ENCODE results near the gene CPM.
"Not testable (repeated sequence)": the region's sequence is repeated elsewhere in the genome, so short reads cannot be mapped to it uniquely, and the experiment has no call there.

Gene CPM

GRCh38 chr12:68803948-68804656 lies 128.9 kb downstream of the CPM start:
- no peak for DNase-seq

- DNase-seq = not testable (repeated sequence)
Observed at GRCh38 chr12:68802911-68803651, 129.9 kb downstream of the CPM start.

GRCh38 chr12:68802372-68802745 lies 130.6 kb downstream of the CPM start:
- DNase-seq = not testable (repeated sequence)
